Osteoblast (primary cell): ENCODE results near the gene TNFRSF14. TPM values are rescaled to one million over a fixed set of nuclear protein-coding genes. Genes with fewer than 3 reads are reported as not detected.

Experiments
- DNase-seq: peaks from one replicate; pipeline ENCODE4 v3.0.0; 2011; ENCODE audit warnings: low spot score, mixed read lengths; ENCODE audit not compliant: insufficient read length; ENCODE audit errors: missing footprints
- H2AFZ ChIP-seq: 2 replicates; pipeline ENCODE4 v1.6.0; 2011; ENCODE audit warnings: mild to moderate bottlenecking, low read length
- H3K27ac ChIP-seq: 2 replicates; pipeline ENCODE4 v1.5.1; 2011; ENCODE audit warnings: mild to moderate bottlenecking, low read depth, low read length, moderate library complexity
- H3K27me3 ChIP-seq: 2 replicates; pipeline ENCODE4 v1.6.0; 2012; ENCODE audit warnings: mild to moderate bottlenecking, control low read depth, inconsistent platforms, low read length, moderate library complexity; ENCODE audit not compliant: insufficient read depth
- H3K36me3 ChIP-seq: 2 replicates; pipeline ENCODE4 v1.5.1; 2011; ENCODE audit warnings: mild to moderate bottlenecking, low read length, control low read depth, moderate library complexity; ENCODE audit not compliant: insufficient read depth
- H3K4me1 ChIP-seq: 2 replicates; pipeline ENCODE4 v1.5.1; 2011; ENCODE audit warnings: mild to moderate bottlenecking, low read length, control low read depth, moderate library complexity; ENCODE audit not compliant: insufficient read depth
- H3K4me2 ChIP-seq: 2 replicates; pipeline ENCODE4 v1.6.0; 2011; ENCODE audit warnings: mild to moderate bottlenecking, low read length; ENCODE audit not compliant: insufficient read depth
- H3K4me3 ChIP-seq: fragments of 200-600 bp; sonication (generic); 3 replicates; pipeline ENCODE4 v1.5.1; 2012; ENCODE audit warnings: mild to moderate bottlenecking, low read length, inconsistent platforms; ENCODE audit not compliant: insufficient read depth
- H3K79me2 ChIP-seq: 2 replicates; pipeline ENCODE4 v1.6.0; 2012; ENCODE audit warnings: mild to moderate bottlenecking, low read length, control low read depth, inconsistent platforms; ENCODE audit not compliant: insufficient read depth
- H3K9me3 ChIP-seq: 2 replicates; pipeline ENCODE4 v1.5.1; 2011; ENCODE audit warnings: low read depth, low read length, control low read depth
- H4K20me1 ChIP-seq: 2 replicates; pipeline ENCODE4 v1.6.0; 2012; ENCODE audit warnings: mild to moderate bottlenecking, low read length, control low read depth; ENCODE audit not compliant: insufficient read depth
- total RNA-seq: library from RNA; depleted of rRNA; stranded (reverse); fragments of >200 nt; gene quantifications from 2 replicates; pipeline ENCODE4 v1.2.3, GENCODE V29; 2012
- TF ChIP-seq, protein P1 (sequence below): IDR thresholded peaks from 2 replicates; pipeline ENCODE4 v1.5.1; 2011; ENCODE audit warnings: mild to moderate bottlenecking, low read depth, low read length, moderate library complexity; ENCODE audit errors: extremely low read depth

Gene TNFRSF14
- total RNA-seq, 1 donor = 36.6 TPM

DNA sequence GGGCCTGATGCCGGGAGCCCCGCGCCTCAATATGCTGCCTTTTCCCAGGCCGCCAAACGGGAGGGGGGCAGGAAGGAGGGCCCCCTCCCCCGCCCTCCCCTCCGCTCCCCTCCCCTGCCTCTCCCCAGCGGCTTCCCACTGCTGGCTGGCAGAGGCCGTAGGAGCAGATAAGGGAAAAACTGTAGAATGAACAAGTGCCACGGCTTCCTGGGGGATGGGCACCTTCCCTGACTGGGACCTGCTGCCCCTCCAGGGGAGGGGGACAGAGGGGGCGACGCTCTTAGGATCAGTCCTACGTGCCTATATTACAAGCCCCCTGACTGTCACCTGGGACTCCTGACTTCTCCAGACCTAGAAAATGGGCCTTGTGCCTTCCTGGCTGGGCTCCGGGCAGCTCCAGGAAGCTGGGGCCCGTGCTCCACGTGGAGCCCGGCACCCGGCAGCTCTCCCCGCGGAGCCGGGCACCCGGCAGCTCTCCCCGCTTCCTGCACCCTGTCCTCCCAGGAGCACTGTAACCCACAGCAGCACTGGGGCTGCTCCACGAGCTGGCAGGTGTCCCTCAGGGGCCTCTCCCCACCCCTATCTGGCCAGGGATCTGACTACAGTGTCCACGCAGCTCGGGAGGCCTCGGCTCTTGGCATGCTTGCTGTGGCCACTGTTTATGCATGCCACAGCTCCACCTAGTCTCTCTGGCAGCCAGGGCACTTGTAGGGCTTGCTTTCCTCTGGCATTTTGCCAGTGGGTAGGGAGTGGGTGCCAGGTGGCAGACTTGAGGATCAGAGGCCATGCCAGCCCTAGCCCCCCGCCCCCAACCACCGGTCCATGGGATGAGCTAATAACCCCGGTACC lies 25.4 kb upstream of the TNFRSF14 start:
- H3K4me3 ChIP-seq = no peak overlapping the region
- TF ChIP-seq, protein P1, sequence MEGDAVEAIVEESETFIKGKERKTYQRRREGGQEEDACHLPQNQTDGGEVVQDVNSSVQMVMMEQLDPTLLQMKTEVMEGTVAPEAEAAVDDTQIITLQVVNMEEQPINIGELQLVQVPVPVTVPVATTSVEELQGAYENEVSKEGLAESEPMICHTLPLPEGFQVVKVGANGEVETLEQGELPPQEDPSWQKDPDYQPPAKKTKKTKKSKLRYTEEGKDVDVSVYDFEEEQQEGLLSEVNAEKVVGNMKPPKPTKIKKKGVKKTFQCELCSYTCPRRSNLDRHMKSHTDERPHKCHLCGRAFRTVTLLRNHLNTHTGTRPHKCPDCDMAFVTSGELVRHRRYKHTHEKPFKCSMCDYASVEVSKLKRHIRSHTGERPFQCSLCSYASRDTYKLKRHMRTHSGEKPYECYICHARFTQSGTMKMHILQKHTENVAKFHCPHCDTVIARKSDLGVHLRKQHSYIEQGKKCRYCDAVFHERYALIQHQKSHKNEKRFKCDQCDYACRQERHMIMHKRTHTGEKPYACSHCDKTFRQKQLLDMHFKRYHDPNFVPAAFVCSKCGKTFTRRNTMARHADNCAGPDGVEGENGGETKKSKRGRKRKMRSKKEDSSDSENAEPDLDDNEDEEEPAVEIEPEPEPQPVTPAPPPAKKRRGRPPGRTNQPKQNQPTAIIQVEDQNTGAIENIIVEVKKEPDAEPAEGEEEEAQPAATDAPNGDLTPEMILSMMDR = no peak
- no peak for DNase-seq
- no peak overlapping the region for H3K4me2 ChIP-seq
- peaks cover 30% of the 10 kb centered on the region for H3K27me3 ChIP-seq
- H3K36me3 ChIP-seq = no peaks in the 10 kb centered on the region
- H3K27ac ChIP-seq = no peak overlapping the region
- no peaks in the 10 kb centered on the region for H4K20me1 ChIP-seq
- no peaks in the 10 kb centered on the region for H3K9me3 ChIP-seq
- no peak overlapping the region for H2AFZ ChIP-seq
- H3K4me1 ChIP-seq = peaks cover 11% of the 10 kb centered on the region
- H3K79me2 ChIP-seq = peaks cover 3% of the 10 kb centered on the region

DNA sequence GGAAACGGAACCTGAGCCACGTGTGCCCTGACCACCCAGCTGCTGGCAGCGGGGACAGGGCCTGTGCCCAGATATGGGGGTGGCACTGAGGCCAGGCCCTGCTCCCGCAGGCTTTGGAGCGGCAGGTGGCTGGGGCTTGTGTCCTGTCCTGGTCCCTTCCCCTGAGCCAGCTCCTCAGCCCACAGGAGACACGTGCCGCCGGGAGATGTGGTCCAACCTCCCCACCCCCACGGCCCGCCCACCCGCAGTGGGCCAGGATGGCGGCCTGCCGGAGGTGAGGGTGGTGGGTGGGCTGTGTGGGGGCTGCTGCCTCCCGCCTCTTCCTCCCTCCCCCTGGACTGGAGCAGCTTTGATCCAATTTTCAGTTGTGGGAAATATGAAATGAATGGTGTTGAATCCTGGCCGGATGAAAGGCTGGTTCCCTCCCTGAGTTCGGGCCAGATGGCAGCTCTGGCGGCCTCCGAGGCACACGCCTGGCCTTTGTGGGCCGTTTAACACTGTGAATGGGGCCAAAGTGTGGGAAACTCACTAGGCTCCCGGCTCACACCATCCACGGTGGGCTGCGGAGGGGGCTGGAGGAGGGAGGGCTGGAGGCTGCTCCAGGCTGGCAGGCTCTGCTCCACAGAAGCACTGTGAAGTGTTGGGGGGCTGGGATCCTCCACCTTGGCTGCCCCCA lies 23.5 kb upstream of the TNFRSF14 start:
- no peak overlapping the region for H2AFZ ChIP-seq
- no peaks in the 10 kb centered on the region for H3K79me2 ChIP-seq
- TF ChIP-seq, protein P1 = no peak
- peaks cover 30% of the 10 kb centered on the region for H3K27me3 ChIP-seq
- H3K4me2 ChIP-seq = no peak overlapping the region
- H4K20me1 ChIP-seq = no peaks in the 10 kb centered on the region
- no peaks in the 10 kb centered on the region for H3K36me3 ChIP-seq
- H3K4me3 ChIP-seq = no peak overlapping the region
- no peaks in the 10 kb centered on the region for H3K9me3 ChIP-seq
- no peak overlapping the region for H3K27ac ChIP-seq
- no peak for DNase-seq
- H3K4me1 ChIP-seq = peaks cover 7% of the 10 kb centered on the region

DNA sequence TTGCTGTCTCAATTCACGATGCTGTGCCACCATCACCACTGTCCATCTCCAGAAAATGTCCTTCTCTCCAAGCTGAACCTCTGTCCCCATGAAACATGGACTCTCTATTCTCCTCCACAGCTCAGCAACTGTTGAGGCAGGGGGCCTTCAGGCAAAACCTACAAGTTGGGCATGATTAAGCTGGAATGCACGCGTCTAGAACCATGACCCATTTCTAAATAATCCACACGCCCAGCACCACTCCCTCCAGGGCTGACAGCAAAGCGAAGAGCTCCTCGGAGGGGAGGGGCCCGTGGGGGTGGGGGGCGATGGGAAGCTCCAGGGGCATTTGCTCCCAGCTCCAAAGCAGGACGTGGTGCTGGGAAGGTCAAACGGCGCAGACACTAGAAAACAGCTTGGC lies 22.8 kb upstream of the TNFRSF14 start:
- Histone ChIP-seq H3K9me3 (no peaks in the 10 kb centered on the region), H4K20me1 (no peaks in the 10 kb centered on the region), H3K4me1 (peaks cover 7% of the 10 kb centered on the region), H3K27ac (no peak overlapping the region), H3K4me2 (no peak overlapping the region), H2AFZ (no peak overlapping the region), H3K79me2 (no peaks in the 10 kb centered on the region), H3K4me3 (no peak overlapping the region), H3K36me3 (no peaks in the 10 kb centered on the region), H3K27me3 (peaks cover 25% of the 10 kb centered on the region)
- TF ChIP-seq, protein P1 = no peak
- no peak for DNase-seq

DNA sequence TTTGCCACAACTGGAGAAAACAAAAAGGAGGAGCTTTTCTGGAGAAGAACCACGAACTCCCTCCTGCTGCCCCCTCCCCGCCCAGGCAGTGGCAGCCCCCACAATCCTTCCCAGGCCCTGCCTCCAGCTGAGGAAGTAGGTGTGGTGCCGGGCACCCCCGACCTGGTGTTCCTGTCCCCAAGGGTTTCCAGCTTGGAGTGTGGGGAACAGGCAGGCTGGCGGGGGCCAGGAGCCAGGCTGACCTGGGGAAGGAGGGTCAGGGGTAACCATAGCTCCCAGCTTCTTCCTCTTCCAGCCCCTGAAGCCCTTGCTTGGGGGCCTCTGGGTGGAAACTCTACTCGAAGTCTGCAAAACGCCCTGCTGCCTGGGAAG lies 21.9 kb upstream of the TNFRSF14 start:
- Histone ChIP-seq H2AFZ (no peak overlapping the region), H3K27me3 (peaks cover 17% of the 10 kb centered on the region), H4K20me1 (no peaks in the 10 kb centered on the region), H3K4me3 (no peak overlapping the region), H3K36me3 (no peaks in the 10 kb centered on the region), H3K79me2 (no peaks in the 10 kb centered on the region), H3K27ac (no peak overlapping the region), H3K4me2 (no peak overlapping the region), H3K4me1 (peaks cover 7% of the 10 kb centered on the region), H3K9me3 (no peaks in the 10 kb centered on the region)
- DNase-seq = no peak
- TF ChIP-seq, protein P1 = no peak
